ENCODE measurements around the gene ELOVL3.

DNA sequence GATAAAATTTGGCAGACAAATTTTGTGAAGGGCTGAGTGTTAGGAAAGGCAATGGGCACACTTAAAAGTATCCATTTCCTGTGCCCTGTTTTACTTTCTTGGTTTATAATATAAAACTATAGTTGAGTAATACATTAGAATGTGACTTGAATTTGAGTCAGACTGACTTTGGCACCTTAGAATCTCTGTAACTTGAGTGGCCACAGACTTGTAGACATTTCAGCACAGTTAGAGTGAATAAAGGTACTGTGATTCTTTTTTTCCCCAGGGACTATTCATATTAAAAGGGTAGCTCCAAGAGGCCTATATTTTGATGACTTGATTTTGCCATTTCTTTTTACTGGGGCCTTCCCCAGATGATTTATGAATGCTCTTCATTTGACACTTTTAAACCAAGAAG, 41.6 kb downstream of the ELOVL3 start:
- TF ChIP-seq, protein P1, sequence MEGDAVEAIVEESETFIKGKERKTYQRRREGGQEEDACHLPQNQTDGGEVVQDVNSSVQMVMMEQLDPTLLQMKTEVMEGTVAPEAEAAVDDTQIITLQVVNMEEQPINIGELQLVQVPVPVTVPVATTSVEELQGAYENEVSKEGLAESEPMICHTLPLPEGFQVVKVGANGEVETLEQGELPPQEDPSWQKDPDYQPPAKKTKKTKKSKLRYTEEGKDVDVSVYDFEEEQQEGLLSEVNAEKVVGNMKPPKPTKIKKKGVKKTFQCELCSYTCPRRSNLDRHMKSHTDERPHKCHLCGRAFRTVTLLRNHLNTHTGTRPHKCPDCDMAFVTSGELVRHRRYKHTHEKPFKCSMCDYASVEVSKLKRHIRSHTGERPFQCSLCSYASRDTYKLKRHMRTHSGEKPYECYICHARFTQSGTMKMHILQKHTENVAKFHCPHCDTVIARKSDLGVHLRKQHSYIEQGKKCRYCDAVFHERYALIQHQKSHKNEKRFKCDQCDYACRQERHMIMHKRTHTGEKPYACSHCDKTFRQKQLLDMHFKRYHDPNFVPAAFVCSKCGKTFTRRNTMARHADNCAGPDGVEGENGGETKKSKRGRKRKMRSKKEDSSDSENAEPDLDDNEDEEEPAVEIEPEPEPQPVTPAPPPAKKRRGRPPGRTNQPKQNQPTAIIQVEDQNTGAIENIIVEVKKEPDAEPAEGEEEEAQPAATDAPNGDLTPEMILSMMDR (IDR thresholded peaks at IDR 0.05; ENCODE audit: low read depth, low read length) = no peak
- TF ChIP-seq EZH2phosphoT487 (IDR thresholded peaks at IDR 0.05; ENCODE audit: low read depth) = no peak

Data from OCI-LY3 (cell line).